SK-N-SH (cell line): ENCODE data around the gene PCK1. TPM values are rescaled to one million over a fixed set of nuclear protein-coding genes. Genes with fewer than 3 reads are reported as not detected.

ENCODE experiments used
- CTCF ChIA-PET: fragments of 300-600, 350-600 bp; formaldehyde crosslinking; extraction: SDS; loops from one replicate; lab custom pipeline; 2021; lab: Yijun Ruan, JAX
- POLR2A ChIA-PET: fragments of 350-600 bp; sonication (Branson Sonifier 250); formaldehyde crosslinking; extraction: SDS; loops from one replicate; lab custom pipeline; 2020; ENCODE audit warnings: antibody characterized with exemption, inconsistent platforms; lab: Yijun Ruan, JAX
- DNase-seq: peaks from one replicate; pipeline ENCODE4 v3.0.0; 2012
- H2AFZ ChIP-seq: fragments of 200-600 bp; sonication (generic); 2 replicates; pipeline ENCODE4 v1.8.1; 2016; ENCODE audit warnings: antibody characterized with exemption, mild to moderate bottlenecking, low read depth
- H3F3A ChIP-seq: fragments of 200-600 bp; sonication (generic); replicated peaks from 2 replicates; pipeline ENCODE3; 2016; ENCODE audit warnings: antibody characterized with exemption, mild to moderate bottlenecking; ENCODE audit not compliant: insufficient read depth
- H3K27ac ChIP-seq, 2 experiments: fragments of 200-500 bp in 1 of 2; fragments of 200-600 bp in 1 of 2; sonication (Bioruptor generic) in 1 of 2; sonication (generic), shearing (Covaris generic) in 1 of 2; 2 replicates each; pipeline versions ENCODE4 v1.5.1 to v1.6.1; 2014 to 2016; ENCODE audit warnings: low read depth in 2 of 2, inconsistent platforms in 1 of 2, low read length in 1 of 2, mild to moderate bottlenecking in 1 of 2, mixed read lengths in 1 of 2
- H3K27me3 ChIP-seq: fragments of 200-600 bp; sonication (generic), shearing (Covaris generic); 2 replicates; pipeline ENCODE4 v1.6.1; 2016; ENCODE audit warnings: mixed run types; ENCODE audit not compliant: insufficient read depth
- H3K36me3 ChIP-seq, 2 experiments: fragments of 200-500 bp in 1 of 2; fragments of 200-600 bp in 1 of 2; sonication (Bioruptor generic) in 1 of 2; sonication (generic) in 1 of 2; replicated peaks in 1 of 2; 2 replicates each; pipeline versions ENCODE3 to v1.5.1; 2014 to 2016; ENCODE audit warnings: low read length in 1 of 2, mild to moderate bottlenecking in 1 of 2; ENCODE audit not compliant: insufficient read depth in 2 of 2, control insufficient read depth in 1 of 2
- H3K4me1 ChIP-seq, 2 experiments: fragments of 200-500 bp in 1 of 2; fragments of 200-600 bp in 1 of 2; sonication (Bioruptor generic) in 1 of 2; sonication (generic), shearing (Covaris generic) in 1 of 2; 2 replicates each; pipeline versions ENCODE4 v1.5.1 to v1.6.1; 2014 to 2016; ENCODE audit warnings: low read depth in 1 of 2, low read length in 1 of 2, mixed run types in 1 of 2; ENCODE audit not compliant: insufficient read depth in 2 of 2, control insufficient read depth in 1 of 2
- H3K4me2 ChIP-seq: fragments of 200-600 bp; sonication (generic), shearing (Covaris generic); 2 replicates; pipeline ENCODE4 v1.6.1; 2017; ENCODE audit warnings: mixed run types
- H3K4me3 ChIP-seq, 2 experiments: fragments of 200-500 bp in 1 of 2; fragments of 200-600 bp in 1 of 2; sonication (Bioruptor generic) in 1 of 2; sonication (generic), shearing (Covaris generic) in 1 of 2; 2 replicates each; pipeline versions ENCODE4 v1.5.1 to v1.8.1; 2014 to 2016; ENCODE audit warnings: low read depth in 2 of 2, inconsistent platforms in 1 of 2, low read length in 1 of 2, mild to moderate bottlenecking in 1 of 2, mixed read lengths in 1 of 2, moderate library complexity in 1 of 2
- H3K79me2 ChIP-seq: fragments of 200-600 bp; sonication (generic); 2 replicates; pipeline ENCODE4 v1.8.1; 2017; ENCODE audit warnings: mild to moderate bottlenecking; ENCODE audit not compliant: insufficient read depth
- H3K9ac ChIP-seq: fragments of 200-600 bp; sonication (generic); 2 replicates; pipeline ENCODE4 v1.6.1; 2017; ENCODE audit warnings: mixed run types
- H3K9me2 ChIP-seq: fragments of 200-600 bp; sonication (generic); 2 replicates; pipeline ENCODE4 v1.6.1; 2017; ENCODE audit warnings: mixed run types
- H3K9me3 ChIP-seq: fragments of 200-600 bp; sonication (generic); 2 replicates; pipeline ENCODE4 v1.6.1; 2017; ENCODE audit warnings: mixed run types, mild to moderate bottlenecking, moderate library complexity
- H4K20me1 ChIP-seq: fragments of 200-600 bp; sonication (generic); 2 replicates; pipeline ENCODE4 v1.6.1; 2017; ENCODE audit warnings: mild to moderate bottlenecking, mixed run types; ENCODE audit not compliant: insufficient read depth
- CHD2 ChIP-seq: fragments of 150-350 bp; IDR thresholded peaks from 2 replicates; pipeline ENCODE4 v1.6.1; 2018; ENCODE audit warnings: low read length; ENCODE audit not compliant: partially characterized antibody
- CTCF ChIP-seq: fragments of 200-600 bp; sonication (generic); IDR thresholded peaks from 2 replicates; pipeline ENCODE4 v1.6.1; 2017; ENCODE audit warnings: antibody characterized with exemption, mild to moderate bottlenecking, moderate library complexity
- EZH2phosphoT487 ChIP-seq: fragments of 200-600 bp; sonication (generic); IDR thresholded peaks from 2 replicates; pipeline ENCODE4 v1.6.1; 2017; ENCODE audit warnings: low read depth, mixed run types, mild to moderate bottlenecking, antibody characterized with exemption, moderate library complexity, borderline replicate concordance
- FOSL2 ChIP-seq: IDR thresholded peaks from 2 replicates; pipeline ENCODE4 v1.4.0; 2012; ENCODE audit warnings: low read depth, mild to moderate bottlenecking, moderate library complexity, borderline replicate concordance
- FOXJ3 ChIP-seq: sonication (generic); formaldehyde crosslinking; IDR thresholded peaks from 2 replicates; pipeline ENCODE4 v1.5.1; 2020; ENCODE audit warnings: mild to moderate bottlenecking, missing genetic modification reagents
- GABPA ChIP-seq: IDR thresholded peaks from 2 replicates; pipeline ENCODE4 v1.4.0; 2012; ENCODE audit warnings: low read depth, mild to moderate bottlenecking
- IRF3 ChIP-seq: fragments of 150-350 bp; IDR thresholded peaks from 2 replicates; pipeline ENCODE4 v1.6.1; 2016; ENCODE audit warnings: mild to moderate bottlenecking, low read depth, low read length
- MAX ChIP-seq: IDR thresholded peaks from 2 replicates; pipeline ENCODE4 v1.4.0; 2012; ENCODE audit warnings: low read depth
- MEF2A ChIP-seq: IDR thresholded peaks from 2 replicates; pipeline ENCODE4 v1.4.0; 2012; ENCODE audit warnings: low read depth, borderline replicate concordance
- NFIC ChIP-seq: IDR thresholded peaks from 2 replicates; pipeline ENCODE4 v1.4.0; 2012; ENCODE audit warnings: borderline replicate concordance
- NRF1 ChIP-seq: IDR thresholded peaks from 2 replicates; pipeline ENCODE4 v1.6.1; 2012; ENCODE audit warnings: low read depth, mild to moderate bottlenecking, low read length
- REST ChIP-seq: IDR thresholded peaks from 2 replicates; pipeline ENCODE4 v1.6.1; 2012; ENCODE audit warnings: mild to moderate bottlenecking, low read depth, low read length, moderate library complexity
- RXRA ChIP-seq: IDR thresholded peaks from 2 replicates; pipeline ENCODE4 v1.4.0; 2012; ENCODE audit warnings: low read depth, mild to moderate bottlenecking, borderline replicate concordance
- SIN3A ChIP-seq: IDR thresholded peaks from 2 replicates; pipeline ENCODE4 v1.6.1; 2012; ENCODE audit warnings: low read depth, mild to moderate bottlenecking, low read length, moderate library complexity, borderline replicate concordance
- TAF1 ChIP-seq: IDR thresholded peaks from 2 replicates; pipeline ENCODE4 v1.6.1; 2012; ENCODE audit warnings: low read depth, mild to moderate bottlenecking, low read length, moderate library complexity, borderline replicate concordance
- TEAD4 ChIP-seq: IDR thresholded peaks from 2 replicates; pipeline ENCODE4 v1.4.0; 2012; ENCODE audit warnings: mild to moderate bottlenecking, borderline replicate concordance; ENCODE audit not compliant: insufficient read depth
- USF1 ChIP-seq: IDR thresholded peaks from 2 replicates; pipeline ENCODE4 v1.4.0; 2012; ENCODE audit warnings: low read depth, borderline replicate concordance
- YY1 ChIP-seq: IDR thresholded peaks from 2 replicates; pipeline ENCODE4 v1.4.0; 2012; ENCODE audit warnings: low read depth, mild to moderate bottlenecking
- ZBTB33 ChIP-seq: IDR thresholded peaks from 2 replicates; pipeline ENCODE4 v1.4.0; 2012; ENCODE audit warnings: low read depth, borderline replicate concordance
- WGBS: methylation state at CpG from one replicate; pipeline ENCODE4 v1.1.6; 2017; ENCODE audit warnings: low lambda C conversion rate; 5-methylcytosine and 5-hydroxymethylcytosine counted together
- polyA plus RNA-seq, 3 experiments: library from polyadenylated mRNA; depleted of rRNA; stranded (reverse); fragments of >200 nt; gene quantifications; 2 replicates each; pipeline ENCODE4 v1.2.3, GENCODE V29; 2012

PCK1 gene
- polyA plus RNA-seq, 1 of the 3 experiments (the other 2 are of a cell fraction) = not detected

GRCh38 chr20:57568088-57568896, 7.4 kb downstream of the PCK1 start (continued):
- TF ChIP-seq REST = no peak
- no peak for TF ChIP-seq IRF3
- TF ChIP-seq NFIC = no peak
- no peak for TF ChIP-seq MEF2A
- TF ChIP-seq USF1 = no peak
- no peak for TF ChIP-seq ZBTB33

GRCh38 chr20:57568960-57569359, 8.1 kb downstream of the PCK1 start:
- 68% methylated on average over 12 of the region's 12 CpGs for WGBS
- CTCF ChIA-PET = interaction anchor here (0.6 to 3.0 kb wide), 5 partner anchors 13 to 641 kb away, joined by 3 to 18 read pairs (median 4); no protein-coding TSS in a partner anchor

More at GRCh38 chr20:57568960-57569359, 8.1 kb downstream of the PCK1 start:
- Histone ChIP-seq H2AFZ (no peak overlapping the region), H3K4me1 (no peaks in the 10 kb centered on the region), H3K9ac (no peak overlapping the region), H3K9me3 (no peaks in the 10 kb centered on the region), H4K20me1 (no peaks in the 10 kb centered on the region), H3K27ac (no peak overlapping the region), H3K4me2 (no peak overlapping the region), H3F3A (no peaks in the 10 kb centered on the region), H3K36me3 (no peaks in the 10 kb centered on the region), H3K4me3 (no peak overlapping the region), H3K79me2 (no peaks in the 10 kb centered on the region), H3K9me2 (no peaks in the 10 kb centered on the region), H3K27me3 (peaks cover 23% of the 10 kb centered on the region)
- no peak for TF ChIP-seq CTCF
- no peak for TF ChIP-seq YY1
- no peak for TF ChIP-seq NRF1
- TF ChIP-seq FOSL2 = no peak
- no peak for TF ChIP-seq EZH2phosphoT487
- no peak for TF ChIP-seq MAX
- no peak for TF ChIP-seq RXRA
- no peak for TF ChIP-seq FOXJ3 (CRISPR knock-in tag)
- TF ChIP-seq TEAD4 = no peak
- TF ChIP-seq GABPA = no peak
- TF ChIP-seq TAF1 = no peak
- TF ChIP-seq SIN3A = no peak
- no peak for TF ChIP-seq MEF2A
- TF ChIP-seq CHD2 = no peak
- no peak for DNase-seq
- POLR2A ChIA-PET = no interaction called here
